H1 (cell line): ENCODE data around the gene MED12L. TPM values are rescaled to one million over a fixed set of nuclear protein-coding genes. Genes with fewer than 3 reads are reported as not detected.

Source experiments
- RFX5 ChIP-seq: IDR thresholded peaks from 2 replicates; pipeline ENCODE4 v1.6.1; 2011; ENCODE audit warnings: low read depth, low read length, improper control_type of control experiment, borderline replicate concordance
- SUZ12 ChIP-seq: fragments of 200-600 bp; sonication (generic); IDR thresholded peaks from 2 replicates; pipeline ENCODE4 v1.6.1; 2012; ENCODE audit warnings: mild to moderate bottlenecking, inconsistent platforms, low read length, moderate library complexity, mixed read lengths
- TAF1 ChIP-seq: IDR thresholded peaks from 2 replicates; pipeline ENCODE4 v1.6.1; 2011; ENCODE audit warnings: mild to moderate bottlenecking, low read depth, low read length
- polyA plus RNA-seq, 7 experiments: library from polyadenylated mRNA; depleted of rRNA in 3 of 7; stranded (reverse) in 5 of 7; unstranded in 2 of 7; fragments of >200 nt in 5 of 7; fragments of 200-250 nt in 2 of 7; gene quantifications; 1 replicate in 5 of 7; 2 replicates in 1 of 7; 4 replicates in 1 of 7; pipeline versions ENCODE4 v1.2.1 to v1.2.3, GENCODE V29; 2011 to 2013; ENCODE audit warnings: missing spikeins in 2 of 7, mixed read lengths in 2 of 7
- total RNA-seq: library from RNA; stranded (reverse); fragmentation: NEBNext Ultra II Directional; extraction: Animal tissue kit (Norgen Biotek cat#: 25700); gene quantifications from 2 replicates; pipeline ENCODE4 v1.2.1, GENCODE V29; 2021
- TF ChIP-seq, protein P1 (sequence below): fragments of 300-600 bp; sonication (generic); IDR thresholded peaks from 2 replicates; pipeline ENCODE4 v1.7.1; 2012; ENCODE audit warnings: low read length, moderate library complexity, mild to moderate bottlenecking, inconsistent platforms; ENCODE audit not compliant: insufficient replicate concordance

Gene MED12L
- total and polyA plus RNA-seq, 2 of the 8 experiments (the other 6 are each of a cell fraction or from before 2014, with no cell fraction given) = 3.6 to 26.2 TPM

DNA sequence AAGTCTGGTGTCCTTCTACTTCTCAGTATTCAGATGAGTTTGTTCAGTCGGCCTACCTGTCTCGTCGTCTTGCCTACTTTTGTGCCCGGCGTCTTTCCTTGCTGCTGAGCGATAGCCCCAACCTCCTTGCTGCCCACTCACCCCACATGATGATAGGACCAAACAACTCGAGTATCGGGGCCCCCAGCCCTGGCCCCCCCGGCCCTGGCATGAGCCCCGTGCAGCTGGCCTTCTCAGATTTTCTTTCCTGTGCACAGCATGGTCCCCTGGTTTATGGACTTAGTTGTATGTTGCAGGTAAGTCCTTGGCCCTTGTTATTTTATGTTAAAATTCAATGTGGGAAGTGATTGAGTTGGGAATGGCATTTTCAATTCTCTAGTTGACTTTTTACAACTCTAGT is 74.3 kb downstream of the MED12L start (continued):
- TF ChIP-seq, protein P1, sequence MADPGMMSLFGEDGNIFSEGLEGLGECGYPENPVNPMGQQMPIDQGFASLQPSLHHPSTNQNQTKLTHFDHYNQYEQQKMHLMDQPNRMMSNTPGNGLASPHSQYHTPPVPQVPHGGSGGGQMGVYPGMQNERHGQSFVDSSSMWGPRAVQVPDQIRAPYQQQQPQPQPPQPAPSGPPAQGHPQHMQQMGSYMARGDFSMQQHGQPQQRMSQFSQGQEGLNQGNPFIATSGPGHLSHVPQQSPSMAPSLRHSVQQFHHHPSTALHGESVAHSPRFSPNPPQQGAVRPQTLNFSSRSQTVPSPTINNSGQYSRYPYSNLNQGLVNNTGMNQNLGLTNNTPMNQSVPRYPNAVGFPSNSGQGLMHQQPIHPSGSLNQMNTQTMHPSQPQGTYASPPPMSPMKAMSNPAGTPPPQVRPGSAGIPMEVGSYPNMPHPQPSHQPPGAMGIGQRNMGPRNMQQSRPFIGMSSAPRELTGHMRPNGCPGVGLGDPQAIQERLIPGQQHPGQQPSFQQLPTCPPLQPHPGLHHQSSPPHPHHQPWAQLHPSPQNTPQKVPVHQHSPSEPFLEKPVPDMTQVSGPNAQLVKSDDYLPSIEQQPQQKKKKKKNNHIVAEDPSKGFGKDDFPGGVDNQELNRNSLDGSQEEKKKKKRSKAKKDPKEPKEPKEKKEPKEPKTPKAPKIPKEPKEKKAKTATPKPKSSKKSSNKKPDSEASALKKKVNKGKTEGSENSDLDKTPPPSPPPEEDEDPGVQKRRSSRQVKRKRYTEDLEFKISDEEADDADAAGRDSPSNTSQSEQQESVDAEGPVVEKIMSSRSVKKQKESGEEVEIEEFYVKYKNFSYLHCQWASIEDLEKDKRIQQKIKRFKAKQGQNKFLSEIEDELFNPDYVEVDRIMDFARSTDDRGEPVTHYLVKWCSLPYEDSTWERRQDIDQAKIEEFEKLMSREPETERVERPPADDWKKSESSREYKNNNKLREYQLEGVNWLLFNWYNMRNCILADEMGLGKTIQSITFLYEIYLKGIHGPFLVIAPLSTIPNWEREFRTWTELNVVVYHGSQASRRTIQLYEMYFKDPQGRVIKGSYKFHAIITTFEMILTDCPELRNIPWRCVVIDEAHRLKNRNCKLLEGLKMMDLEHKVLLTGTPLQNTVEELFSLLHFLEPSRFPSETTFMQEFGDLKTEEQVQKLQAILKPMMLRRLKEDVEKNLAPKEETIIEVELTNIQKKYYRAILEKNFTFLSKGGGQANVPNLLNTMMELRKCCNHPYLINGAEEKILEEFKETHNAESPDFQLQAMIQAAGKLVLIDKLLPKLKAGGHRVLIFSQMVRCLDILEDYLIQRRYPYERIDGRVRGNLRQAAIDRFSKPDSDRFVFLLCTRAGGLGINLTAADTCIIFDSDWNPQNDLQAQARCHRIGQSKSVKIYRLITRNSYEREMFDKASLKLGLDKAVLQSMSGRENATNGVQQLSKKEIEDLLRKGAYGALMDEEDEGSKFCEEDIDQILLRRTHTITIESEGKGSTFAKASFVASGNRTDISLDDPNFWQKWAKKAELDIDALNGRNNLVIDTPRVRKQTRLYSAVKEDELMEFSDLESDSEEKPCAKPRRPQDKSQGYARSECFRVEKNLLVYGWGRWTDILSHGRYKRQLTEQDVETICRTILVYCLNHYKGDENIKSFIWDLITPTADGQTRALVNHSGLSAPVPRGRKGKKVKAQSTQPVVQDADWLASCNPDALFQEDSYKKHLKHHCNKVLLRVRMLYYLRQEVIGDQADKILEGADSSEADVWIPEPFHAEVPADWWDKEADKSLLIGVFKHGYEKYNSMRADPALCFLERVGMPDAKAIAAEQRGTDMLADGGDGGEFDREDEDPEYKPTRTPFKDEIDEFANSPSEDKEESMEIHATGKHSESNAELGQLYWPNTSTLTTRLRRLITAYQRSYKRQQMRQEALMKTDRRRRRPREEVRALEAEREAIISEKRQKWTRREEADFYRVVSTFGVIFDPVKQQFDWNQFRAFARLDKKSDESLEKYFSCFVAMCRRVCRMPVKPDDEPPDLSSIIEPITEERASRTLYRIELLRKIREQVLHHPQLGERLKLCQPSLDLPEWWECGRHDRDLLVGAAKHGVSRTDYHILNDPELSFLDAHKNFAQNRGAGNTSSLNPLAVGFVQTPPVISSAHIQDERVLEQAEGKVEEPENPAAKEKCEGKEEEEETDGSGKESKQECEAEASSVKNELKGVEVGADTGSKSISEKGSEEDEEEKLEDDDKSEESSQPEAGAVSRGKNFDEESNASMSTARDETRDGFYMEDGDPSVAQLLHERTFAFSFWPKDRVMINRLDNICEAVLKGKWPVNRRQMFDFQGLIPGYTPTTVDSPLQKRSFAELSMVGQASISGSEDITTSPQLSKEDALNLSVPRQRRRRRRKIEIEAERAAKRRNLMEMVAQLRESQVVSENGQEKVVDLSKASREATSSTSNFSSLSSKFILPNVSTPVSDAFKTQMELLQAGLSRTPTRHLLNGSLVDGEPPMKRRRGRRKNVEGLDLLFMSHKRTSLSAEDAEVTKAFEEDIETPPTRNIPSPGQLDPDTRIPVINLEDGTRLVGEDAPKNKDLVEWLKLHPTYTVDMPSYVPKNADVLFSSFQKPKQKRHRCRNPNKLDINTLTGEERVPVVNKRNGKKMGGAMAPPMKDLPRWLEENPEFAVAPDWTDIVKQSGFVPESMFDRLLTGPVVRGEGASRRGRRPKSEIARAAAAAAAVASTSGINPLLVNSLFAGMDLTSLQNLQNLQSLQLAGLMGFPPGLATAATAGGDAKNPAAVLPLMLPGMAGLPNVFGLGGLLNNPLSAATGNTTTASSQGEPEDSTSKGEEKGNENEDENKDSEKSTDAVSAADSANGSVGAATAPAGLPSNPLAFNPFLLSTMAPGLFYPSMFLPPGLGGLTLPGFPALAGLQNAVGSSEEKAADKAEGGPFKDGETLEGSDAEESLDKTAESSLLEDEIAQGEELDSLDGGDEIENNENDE = no peak
- TF ChIP-seq RFX5 = no peak
- TF ChIP-seq SUZ12 = no peak
- TF ChIP-seq TAF1 = no peak
